Measurements from ENCODE around the gene CSF1R. TPM values are rescaled to one million over a fixed set of nuclear protein-coding genes. Genes with fewer than 3 reads are reported as not detected.

Gene CSF1R
- total RNA-seq, 4 donors from 2014 or later: 7.5 to 17.0 (median 9.8) TPM

DNA sequence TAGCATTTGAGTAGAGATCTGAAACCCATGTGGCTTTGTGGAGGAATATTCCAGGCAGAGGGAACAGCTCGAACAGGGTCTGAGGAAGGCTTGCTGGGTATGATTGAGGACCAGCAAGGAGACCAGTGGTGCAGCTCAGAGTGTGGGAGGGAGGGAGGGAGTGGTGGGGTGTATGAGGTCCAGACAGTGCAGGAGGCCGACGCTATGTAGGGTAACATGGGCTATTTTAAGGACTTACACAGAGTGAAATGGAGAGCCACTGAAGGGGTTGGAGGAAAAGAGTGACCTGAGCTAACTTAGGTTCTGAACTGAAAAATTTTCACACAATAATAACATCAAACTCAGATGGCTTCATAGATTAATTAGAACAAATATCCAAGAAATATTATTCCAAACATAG is 43.9 kb downstream of the CSF1R start:
- ATAC-seq: peak; percentile 72 to 84
- in situ Hi-C loops (cut with MboI; ENCODE audit: low sequenced_read_pairs in 4 of 4): loop anchor here in 1 of 4 donors (25.0 kb wide), 1 partner anchor 170 kb away; no protein-coding TSS in a partner anchor
- DNase-seq: no peak
- intact Hi-C loops (cut with DNase I; ENCODE audit: low total_unique reads): no loop called here
- H3K4me3 ChIP-seq: no peak overlapping the region
- H3K27me3 ChIP-seq: no peaks in the 10 kb centered on the region
- no peaks in the 10 kb centered on the region for H3K9me3 ChIP-seq
- peak overlapping the region; percentile 43 to 57 (median 53) for H3K27ac ChIP-seq
- H3K36me3 ChIP-seq: peaks cover 0 to 91% of the 10 kb centered on the region in 2 donors
- no peak for TF ChIP-seq POLR2A (IDR thresholded peaks at IDR 0.05)
- TF ChIP-seq, protein P1, sequence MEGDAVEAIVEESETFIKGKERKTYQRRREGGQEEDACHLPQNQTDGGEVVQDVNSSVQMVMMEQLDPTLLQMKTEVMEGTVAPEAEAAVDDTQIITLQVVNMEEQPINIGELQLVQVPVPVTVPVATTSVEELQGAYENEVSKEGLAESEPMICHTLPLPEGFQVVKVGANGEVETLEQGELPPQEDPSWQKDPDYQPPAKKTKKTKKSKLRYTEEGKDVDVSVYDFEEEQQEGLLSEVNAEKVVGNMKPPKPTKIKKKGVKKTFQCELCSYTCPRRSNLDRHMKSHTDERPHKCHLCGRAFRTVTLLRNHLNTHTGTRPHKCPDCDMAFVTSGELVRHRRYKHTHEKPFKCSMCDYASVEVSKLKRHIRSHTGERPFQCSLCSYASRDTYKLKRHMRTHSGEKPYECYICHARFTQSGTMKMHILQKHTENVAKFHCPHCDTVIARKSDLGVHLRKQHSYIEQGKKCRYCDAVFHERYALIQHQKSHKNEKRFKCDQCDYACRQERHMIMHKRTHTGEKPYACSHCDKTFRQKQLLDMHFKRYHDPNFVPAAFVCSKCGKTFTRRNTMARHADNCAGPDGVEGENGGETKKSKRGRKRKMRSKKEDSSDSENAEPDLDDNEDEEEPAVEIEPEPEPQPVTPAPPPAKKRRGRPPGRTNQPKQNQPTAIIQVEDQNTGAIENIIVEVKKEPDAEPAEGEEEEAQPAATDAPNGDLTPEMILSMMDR (IDR thresholded peaks at IDR 0.05 in 4 of 5, conservative IDR thresholded peaks at IDR 0.05 in 1 of 5): no peak
- H3K4me1 ChIP-seq: peaks cover 35 to 36% of the 10 kb centered on the region in 2 donors

DNA sequence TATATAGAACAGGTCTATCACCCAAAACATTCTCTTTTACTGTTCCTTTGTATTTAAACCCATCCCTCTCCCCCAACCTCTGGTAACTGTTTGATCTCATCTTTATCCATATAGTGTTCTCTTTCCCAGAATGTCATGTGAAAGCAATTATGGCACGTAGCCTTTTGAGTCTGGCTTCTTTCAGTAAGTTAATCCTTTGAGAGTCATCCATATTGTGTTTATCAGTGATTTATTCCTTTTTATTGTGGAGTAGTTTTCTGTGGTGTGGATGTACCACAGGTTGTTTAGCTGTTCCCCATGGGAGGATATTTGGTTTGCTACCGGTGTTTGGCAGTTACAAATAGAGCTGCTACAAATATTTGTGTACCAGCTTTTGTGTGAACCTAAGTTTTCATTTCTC is 47.8 kb downstream of the CSF1R start:
- in situ Hi-C loops (cut with MboI; ENCODE audit: low sequenced_read_pairs in 4 of 4): loop anchor here in 1 of 4 donors (25.0 kb wide), 1 partner anchor 174 kb away; no protein-coding TSS in a partner anchor
- TF ChIP-seq, protein P1 (IDR thresholded peaks at IDR 0.05 in 4 of 5, conservative IDR thresholded peaks at IDR 0.05 in 1 of 5): no peak
- no peak for TF ChIP-seq POLR2A (IDR thresholded peaks at IDR 0.05)
- H3K4me1 ChIP-seq: peaks cover 35 to 39% of the 10 kb centered on the region in 2 donors
- peaks cover 0 to 75% of the 10 kb centered on the region in 2 donors for H3K36me3 ChIP-seq
- no peak overlapping the region for H3K27ac ChIP-seq
- no peaks in the 10 kb centered on the region for H3K27me3 ChIP-seq
- H3K4me3 ChIP-seq: no peak overlapping the region
- no peak for ATAC-seq
- DNase-seq: no peak
- intact Hi-C loops (cut with DNase I; ENCODE audit: low total_unique reads): no loop called here
- H3K9me3 ChIP-seq: no peaks in the 10 kb centered on the region

DNA sequence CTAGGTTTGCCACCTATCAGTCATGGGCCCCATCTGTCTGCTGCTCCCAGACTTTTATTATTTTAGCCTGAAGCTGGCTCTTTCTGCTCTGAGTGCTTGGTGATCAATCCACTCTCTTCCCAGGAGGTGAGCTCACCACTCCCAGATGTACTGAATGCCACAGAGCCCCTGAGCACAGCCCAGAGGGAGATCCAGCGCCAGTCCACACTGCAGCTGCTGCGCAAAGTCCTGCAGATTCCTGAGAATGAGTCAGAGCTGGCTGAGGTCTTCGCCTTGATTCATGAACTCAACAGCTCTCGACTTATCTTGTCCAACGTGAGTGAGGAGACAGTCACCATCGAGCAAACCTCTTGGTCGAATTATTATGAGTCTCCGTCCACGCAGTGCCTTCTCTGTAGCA is 49.8 kb downstream of the CSF1R start:
- peak; percentile 54 to 84 for DNase-seq
- no peak for TF ChIP-seq POLR2A (IDR thresholded peaks at IDR 0.05)
- TF ChIP-seq, protein P1 (IDR thresholded peaks at IDR 0.05 in 4 of 5, conservative IDR thresholded peaks at IDR 0.05 in 1 of 5): no peak
- Histone ChIP-seq H3K4me3 (no peak overlapping the region), H3K36me3 (peaks cover 0 to 74% of the 10 kb centered on the region in 2 donors), H3K4me1 (peaks cover 15 to 19% of the 10 kb centered on the region in 2 donors), H3K9me3 (no peaks in the 10 kb centered on the region), H3K27ac (peak overlapping the region; percentile 50 to 74 (median 63)), H3K27me3 (no peaks in the 10 kb centered on the region)
- in situ Hi-C loops (cut with MboI; ENCODE audit: low sequenced_read_pairs in 4 of 4): loop anchor here in 1 of 4 donors (25.0 kb wide), 1 partner anchor 176 kb away; no protein-coding TSS in a partner anchor
- intact Hi-C loops (cut with DNase I; ENCODE audit: low total_unique reads): no loop called here
- peak; percentile 97 to 100 for ATAC-seq

DNA sequence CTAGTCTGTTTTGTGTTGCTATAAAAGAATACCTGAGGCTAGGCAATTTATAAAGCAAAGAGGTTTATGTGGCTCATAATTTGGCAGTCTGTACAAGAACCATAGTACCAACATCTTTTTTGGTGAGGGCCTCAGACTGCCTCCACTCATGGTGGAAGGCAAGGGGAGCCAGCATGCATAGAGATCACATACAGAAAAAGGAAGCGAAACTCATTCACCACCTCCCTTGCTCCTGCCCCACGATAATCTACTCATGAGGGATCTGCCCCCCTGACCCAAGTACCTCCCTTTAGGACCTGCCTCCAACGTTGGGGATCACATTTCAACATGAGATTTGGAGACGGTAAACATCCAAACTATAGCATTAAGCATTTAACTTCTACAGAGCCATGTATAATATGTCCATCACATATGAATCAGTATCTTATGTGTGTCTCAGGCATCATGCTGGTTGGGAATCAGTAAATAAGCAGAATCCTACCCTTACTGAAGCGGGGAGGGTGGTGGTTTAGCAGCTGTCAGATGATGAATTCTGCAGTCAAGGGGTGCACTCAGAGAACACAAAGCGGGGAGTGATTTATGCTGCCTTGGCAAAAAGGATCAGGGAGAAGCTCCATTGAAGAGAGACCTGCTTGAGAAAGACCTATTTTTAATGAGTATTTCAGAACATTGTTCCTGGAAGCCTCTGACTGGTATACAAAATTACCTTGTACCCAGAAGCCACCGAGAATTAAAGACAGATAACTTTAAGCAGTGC is 51.0 kb downstream of the CSF1R start:
- no peak for DNase-seq
- TF ChIP-seq, protein P1 (IDR thresholded peaks at IDR 0.05 in 4 of 5, conservative IDR thresholded peaks at IDR 0.05 in 1 of 5): no peak
- no peak for ATAC-seq
- Histone ChIP-seq H3K27me3 (no peaks in the 10 kb centered on the region), H3K36me3 (peaks cover 0 to 72% of the 10 kb centered on the region in 2 donors), H3K4me3 (no peak overlapping the region), H3K27ac (peak overlapping the region in 1 of 4 donors; percentile 4), H3K4me1 (peaks cover 17 to 23% of the 10 kb centered on the region in 2 donors), H3K9me3 (no peaks in the 10 kb centered on the region)
- in situ Hi-C loops (cut with MboI; ENCODE audit: low sequenced_read_pairs in 4 of 4): loop anchor here in 1 of 4 donors (25.0 kb wide), 1 partner anchor 177 kb away; no protein-coding TSS in a partner anchor
- intact Hi-C loops (cut with DNase I; ENCODE audit: low total_unique reads): no loop called here
